ENCODE results near the gene EEF1E1. TPM values are rescaled to one million over a fixed set of nuclear protein-coding genes. Genes with fewer than 3 reads are reported as not detected.

EEF1E1 gene
- total RNA-seq, 1 donor from 2014 or later, result 119 TPM

GRCh38 chr6:8132130-8132529 lies 29.8 kb upstream of the EEF1E1 start:
- no peaks in the 10 kb centered on the region for H3K36me3 ChIP-seq
- H2AFZ ChIP-seq (replicated peaks), result no peak overlapping the region
- no peak overlapping the region for H3K9ac ChIP-seq
- no peak for DNase-seq (ENCODE audit: low spot score)
- H3K9me3 ChIP-seq (ENCODE audit: low read depth), result no peaks in the 10 kb centered on the region
- no peaks in the 10 kb centered on the region for H3K27me3 ChIP-seq
- no peak overlapping the region for H3K27ac Mint-ChIP-seq
- no peak for TF ChIP-seq CTCF (IDR thresholded peaks at IDR 0.05)
- no peak for TF ChIP-seq EZH2 (IDR thresholded peaks at IDR 0.05)
- TF ChIP-seq EZH2phosphoT487 (IDR thresholded peaks at IDR 0.05), result no peak
- H3K4me3 Mint-ChIP-seq, result no peak overlapping the region
- no peaks in the 10 kb centered on the region for H4K20me1 ChIP-seq (ENCODE audit: low read depth)
- H3K9me3 Mint-ChIP-seq, result peaks cover 2% of the 10 kb centered on the region
- no peak overlapping the region for H3K27ac ChIP-seq
- no peak overlapping the region for H3K4me2 ChIP-seq
- peaks cover 5% of the 10 kb centered on the region for H3K4me1 Mint-ChIP-seq
- H3K36me3 Mint-ChIP-seq, result no peaks in the 10 kb centered on the region
- H3K4me3 ChIP-seq, result no peak overlapping the region
- H3K27me3 Mint-ChIP-seq (ENCODE audit: insufficient read depth, low read depth), result no peaks in the 10 kb centered on the region
- no peaks in the 10 kb centered on the region for H3K4me1 ChIP-seq
- H3K79me2 ChIP-seq (ENCODE audit: low read depth), result no peaks in the 10 kb centered on the region
- peaks cover 2% of the 10 kb centered on the region for H3F3A ChIP-seq (ENCODE audit: low read depth)

- no peak overlapping the region for H3K4me2 ChIP-seq
- no peaks in the 10 kb centered on the region for H3K27me3 Mint-ChIP-seq (ENCODE audit: insufficient read depth, low read depth)
- H3K9me3 Mint-ChIP-seq, result peaks cover 2% of the 10 kb centered on the region
- H3K4me3 Mint-ChIP-seq, result no peak overlapping the region
- H3K27ac ChIP-seq, result no peak overlapping the region
- peak overlapping the region; percentile 70 for H2AFZ ChIP-seq (replicated peaks)
- no peaks in the 10 kb centered on the region for H3K4me1 ChIP-seq
- TF ChIP-seq CTCF (IDR thresholded peaks at IDR 0.05) (peak; percentile 83), EZH2phosphoT487 (IDR thresholded peaks at IDR 0.05) (no peak)
- H3K36me3 Mint-ChIP-seq, result no peaks in the 10 kb centered on the region
- no peaks in the 10 kb centered on the region for H3K9me3 ChIP-seq (ENCODE audit: low read depth)
- H3K9ac ChIP-seq, result no peak overlapping the region
- H3K4me3 ChIP-seq, result no peak overlapping the region
- peaks cover 5% of the 10 kb centered on the region for H3K4me1 Mint-ChIP-seq
- no peaks in the 10 kb centered on the region for H3K79me2 ChIP-seq (ENCODE audit: low read depth)
- peak; percentile 81 for DNase-seq (ENCODE audit: low spot score)
- no peak overlapping the region for H3K27ac Mint-ChIP-seq
- peaks cover 2% of the 10 kb centered on the region for H3F3A ChIP-seq (ENCODE audit: low read depth)
- H4K20me1 ChIP-seq (ENCODE audit: low read depth), result no peaks in the 10 kb centered on the region
- H3K27me3 ChIP-seq, result no peaks in the 10 kb centered on the region
- H3K36me3 ChIP-seq, result no peaks in the 10 kb centered on the region
These were observed 29.0 kb upstream of the EEF1E1 start for GRCh38 chr6:8131265-8131897.

GRCh38 chr6:8130399-8130798 lies 28.1 kb upstream of the EEF1E1 start:
- no peak overlapping the region for H2AFZ ChIP-seq (replicated peaks)
- H3K27ac Mint-ChIP-seq, result no peak overlapping the region
- H3K4me3 ChIP-seq, result no peak overlapping the region

More at GRCh38 chr6:8130399-8130798, 28.1 kb upstream of the EEF1E1 start:
- H3K36me3 Mint-ChIP-seq, result no peaks in the 10 kb centered on the region
- H3K9me3 ChIP-seq (ENCODE audit: low read depth), result no peaks in the 10 kb centered on the region
- H3K4me1 ChIP-seq, result no peaks in the 10 kb centered on the region
- no peaks in the 10 kb centered on the region for H3K27me3 Mint-ChIP-seq (ENCODE audit: insufficient read depth, low read depth)
- H3F3A ChIP-seq (ENCODE audit: low read depth), result peaks cover 2% of the 10 kb centered on the region
- TF ChIP-seq CTCF (IDR thresholded peaks at IDR 0.05) (no peak), EZH2 (IDR thresholded peaks at IDR 0.05) (no peak), EZH2phosphoT487 (IDR thresholded peaks at IDR 0.05) (no peak)
- no peak overlapping the region for H3K9ac ChIP-seq
- H3K9me3 Mint-ChIP-seq, result peaks cover 2% of the 10 kb centered on the region
- H3K36me3 ChIP-seq, result no peaks in the 10 kb centered on the region
- H3K4me3 Mint-ChIP-seq, result no peak overlapping the region
- H4K20me1 ChIP-seq (ENCODE audit: low read depth), result no peaks in the 10 kb centered on the region
- H3K4me1 Mint-ChIP-seq, result peaks cover 2% of the 10 kb centered on the region
- no peak for DNase-seq (ENCODE audit: low spot score)
- no peaks in the 10 kb centered on the region for H3K79me2 ChIP-seq (ENCODE audit: low read depth)
- H3K27me3 ChIP-seq, result no peaks in the 10 kb centered on the region
- H3K27ac ChIP-seq, result no peak overlapping the region
- H3K4me2 ChIP-seq, result no peak overlapping the region

All from neural progenitor cell (in vitro differentiated cells).